Skin epidermis (tissue), 12 donors: ENCODE results near the gene ATF5.
"Not testable (repeated sequence)": the region's sequence is repeated elsewhere in the genome, so short reads cannot be mapped to it uniquely, and the experiment has no call there.

Experiments
- H3K27ac ChIP-seq, 21 experiments: fragments of 200-600 bp; sonication (generic) in 11 of 21; one replicate each; pipeline ENCODE4 v1.5.0; 2020; ENCODE audit warnings: mild to moderate bottlenecking in 3 of 21, inconsistent platforms in 2 of 21, moderate library complexity in 2 of 21
- H3K4me3 ChIP-seq, 7 experiments: fragments of 200-600 bp; sonication (generic) in 2 of 7; one replicate each; pipeline ENCODE4 v1.5.0; 2020; ENCODE audit warnings: inconsistent platforms in 2 of 7, mild to moderate bottlenecking in 2 of 7, moderate library complexity in 1 of 7

The ATF5 gene

DNA sequence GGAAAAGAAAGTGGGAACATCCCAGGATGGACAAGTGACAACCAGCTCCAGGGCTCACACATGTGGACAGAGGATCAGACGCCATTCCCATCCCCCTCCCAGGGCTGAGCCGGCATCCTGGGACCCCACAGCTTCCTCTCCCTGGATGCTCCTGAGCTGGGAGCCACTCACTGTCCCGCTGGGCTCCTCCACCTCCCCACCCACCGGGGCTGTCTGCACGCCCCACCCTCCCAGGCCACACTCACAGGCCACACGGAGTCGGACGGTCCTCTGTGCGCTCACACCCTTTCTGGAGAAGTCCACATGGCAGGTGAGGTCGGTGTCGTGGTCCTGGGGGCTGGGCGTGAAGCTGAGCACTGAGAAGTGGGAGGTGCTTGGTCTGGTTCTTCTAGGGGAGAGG lies 30.9 kb downstream of the ATF5 start:
- H3K27ac ChIP-seq, H3K4me3 ChIP-seq: not testable (repeated sequence)

DNA sequence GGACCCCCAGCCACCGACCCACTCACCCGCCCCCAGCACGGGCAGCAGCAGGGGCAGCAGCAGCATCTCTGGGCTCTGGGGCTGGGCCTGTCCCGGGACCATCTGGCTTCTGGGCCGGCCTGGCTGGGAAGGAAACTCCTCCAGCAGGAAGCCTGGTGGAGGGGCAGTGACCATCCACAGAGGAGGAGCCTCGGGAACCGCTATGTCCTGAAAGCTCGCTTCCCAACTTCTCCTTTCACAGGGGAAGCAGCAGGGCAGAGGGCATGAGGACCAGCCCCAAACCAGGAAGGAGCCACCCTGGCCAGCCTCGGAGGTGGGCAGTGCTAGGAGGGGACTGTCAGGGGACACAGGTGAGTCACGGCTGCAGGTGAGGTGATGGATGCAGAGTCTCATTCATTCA lies 32.0 kb downstream of the ATF5 start, which contains the start of gene SIGLEC11:
Gene SIGLEC11 (minus strand): TSS at position 193 of the 400 bp plus-strand sequence. CDS start 91 bp downstream, at position 102.
- not testable (repeated sequence) for H3K27ac ChIP-seq
- H3K4me3 ChIP-seq: peak within 1 kb of the TSS in 1 of 7 experiments; percentile 3

DNA sequence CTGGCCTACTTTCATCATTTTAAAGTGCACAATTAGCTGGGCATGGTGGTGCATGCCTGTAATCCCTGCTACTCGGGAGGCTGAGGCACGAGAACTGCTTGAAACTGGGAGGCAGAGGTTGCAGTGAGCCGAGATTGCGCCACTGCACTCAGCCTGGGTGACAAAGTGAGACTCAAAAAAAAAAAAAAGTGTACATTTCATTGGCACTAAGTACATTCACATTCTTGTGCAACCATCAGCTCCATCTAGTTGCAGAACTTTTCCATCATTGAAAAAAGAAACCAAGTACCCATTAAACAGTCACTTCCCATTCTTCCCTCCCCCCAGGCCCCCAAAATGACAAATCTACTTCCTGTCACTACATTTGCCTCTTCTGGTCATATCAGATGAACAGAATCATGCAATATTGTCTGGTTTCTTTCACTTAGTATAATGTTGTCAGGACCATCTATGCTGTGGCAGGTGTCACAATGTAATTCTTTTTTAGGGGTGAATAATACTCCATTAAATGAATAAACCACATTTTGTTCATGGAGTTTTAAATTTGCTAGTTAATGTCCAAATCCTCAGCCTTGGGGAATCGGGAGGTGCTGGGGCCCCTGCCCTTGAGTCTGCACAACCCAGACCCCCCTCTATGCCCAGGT lies 39.4 kb downstream of the ATF5 start:
- Histone ChIP-seq H3K27ac (peak overlapping the region in 1 of 21 experiments; percentile 2), H3K4me3 (no peak overlapping the region)

DNA sequence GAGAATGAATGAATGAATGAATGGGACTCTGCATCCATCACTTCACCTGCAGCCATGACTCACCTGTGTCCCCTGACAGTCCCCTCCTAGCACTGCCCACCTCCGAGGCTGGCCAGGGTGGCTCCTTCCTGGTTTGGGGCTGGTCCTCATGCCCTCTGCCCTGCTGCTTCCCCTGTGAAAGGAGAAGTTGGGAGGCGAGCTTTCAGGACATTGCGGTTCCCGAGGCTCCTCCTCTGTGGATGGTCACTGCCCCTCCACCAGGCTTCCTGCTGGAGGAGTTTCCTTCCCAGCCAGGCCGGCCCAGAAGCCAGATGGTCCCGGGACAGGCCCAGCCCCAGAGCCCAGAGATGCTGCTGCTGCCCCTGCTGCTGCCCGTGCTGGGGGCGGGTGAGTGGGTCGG lies 40.4 kb downstream of the ATF5 start:
- H3K27ac ChIP-seq, H3K4me3 ChIP-seq: not testable (repeated sequence)

DNA sequence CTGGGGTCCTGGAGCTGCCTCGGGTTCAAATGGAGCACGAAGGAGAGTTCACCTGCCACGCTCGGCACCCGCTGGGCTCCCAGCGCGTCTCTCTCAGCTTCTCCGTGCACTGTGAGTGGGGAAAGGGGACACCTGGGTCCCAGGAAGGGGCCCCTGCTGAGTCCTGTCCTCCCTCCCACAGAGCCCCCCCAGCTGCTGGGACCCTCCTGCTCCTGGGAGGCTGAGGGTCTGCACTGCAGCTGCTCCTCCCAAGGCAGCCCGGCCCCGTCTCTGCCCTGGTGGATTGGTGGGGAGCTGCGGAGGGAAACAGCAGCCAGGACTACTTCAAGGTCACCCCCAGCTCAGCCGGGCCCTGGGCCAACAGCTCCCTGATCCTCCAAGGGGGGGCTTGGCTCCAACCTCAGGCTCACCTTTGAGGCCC lies 43.0 kb downstream of the ATF5 start:
- no peak overlapping the region for H3K27ac ChIP-seq
- no peak overlapping the region for H3K4me3 ChIP-seq

DNA sequence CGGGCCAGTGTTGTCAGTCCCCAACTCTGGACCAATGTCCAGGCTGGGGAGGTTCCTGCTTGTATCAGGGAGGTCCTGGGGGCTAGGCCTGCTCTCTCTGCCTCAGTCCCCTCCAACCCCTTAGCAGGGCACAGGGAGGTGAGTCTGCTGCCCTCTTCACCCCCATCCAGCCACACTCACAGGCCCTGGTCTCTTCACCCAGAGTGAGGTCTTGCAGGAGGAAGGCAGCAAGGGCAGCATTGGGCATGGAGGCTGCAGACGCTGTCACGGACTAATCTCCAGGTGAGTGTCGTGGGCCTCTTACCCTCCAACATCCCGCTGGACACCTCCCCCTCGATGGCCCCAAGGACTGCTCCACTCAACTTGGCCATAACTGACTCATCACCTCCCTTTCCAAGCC lies 43.8 kb downstream of the ATF5 start:
- H3K27ac ChIP-seq: no peak overlapping the region
- H3K4me3 ChIP-seq: no peak overlapping the region

DNA sequence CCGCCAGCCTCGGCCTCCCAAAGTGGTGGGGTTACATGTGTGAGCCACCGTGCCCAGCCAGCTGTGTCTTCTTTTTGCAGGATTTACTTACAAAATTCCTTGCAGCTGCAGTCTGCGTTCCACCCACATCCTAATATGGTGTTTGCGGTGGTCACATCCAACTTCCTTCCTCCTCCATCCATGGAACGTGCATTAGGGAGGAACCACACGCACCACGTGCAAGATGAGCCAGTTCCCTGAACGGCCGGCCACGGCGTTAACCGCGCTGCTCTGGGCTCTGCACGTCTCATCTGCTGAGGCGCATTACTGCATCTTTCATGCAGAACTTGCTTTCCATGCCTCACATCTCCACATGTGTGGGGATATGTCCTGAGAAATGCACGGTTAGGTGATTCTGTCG lies 45.0 kb downstream of the ATF5 start:
- Histone ChIP-seq H3K4me3 (no peak overlapping the region), H3K27ac (no peak overlapping the region)

DNA sequence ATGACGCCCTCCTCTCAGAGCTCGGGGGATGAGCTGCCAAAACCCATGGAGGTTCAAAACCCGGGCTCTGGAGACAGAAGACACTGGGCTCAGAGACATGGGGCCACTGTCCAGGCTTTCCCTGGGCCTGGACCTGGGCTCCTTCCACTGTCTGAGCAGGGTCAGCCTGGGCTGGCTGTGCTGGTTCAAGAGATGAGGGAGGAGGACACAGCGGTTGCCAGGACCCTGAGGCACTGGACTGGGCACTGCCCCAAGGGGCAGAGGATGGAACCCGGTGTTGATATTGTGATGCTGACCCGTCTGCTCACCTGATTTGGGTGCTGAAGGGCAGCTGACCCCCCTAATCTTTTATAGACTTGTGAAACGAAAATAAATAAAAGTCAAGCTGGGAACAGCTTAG lies 46.0 kb downstream of the ATF5 start:
- Histone ChIP-seq H3K27ac (no peak overlapping the region), H3K4me3 (no peak overlapping the region)

DNA sequence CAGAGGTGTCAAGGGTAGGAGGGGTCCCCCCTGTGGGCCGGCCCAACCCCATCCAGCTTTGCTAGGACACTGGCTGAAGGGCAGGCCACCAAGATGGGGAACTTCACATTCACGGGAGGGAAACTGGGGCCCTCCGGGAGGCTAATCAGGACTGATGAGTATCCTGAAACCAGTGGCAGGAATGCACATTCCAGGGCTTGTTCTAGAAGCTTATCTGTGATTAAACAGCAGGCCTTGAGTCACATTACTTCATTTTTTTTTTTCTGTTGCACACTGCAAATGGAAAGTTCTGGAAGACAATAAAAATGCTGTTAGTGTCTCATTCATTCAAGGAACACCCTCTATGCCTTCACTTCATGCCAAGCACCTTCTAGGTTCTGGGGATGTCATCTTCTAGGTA lies 47.5 kb downstream of the ATF5 start:
- Histone ChIP-seq H3K27ac (no peak overlapping the region), H3K4me3 (no peak overlapping the region)

DNA sequence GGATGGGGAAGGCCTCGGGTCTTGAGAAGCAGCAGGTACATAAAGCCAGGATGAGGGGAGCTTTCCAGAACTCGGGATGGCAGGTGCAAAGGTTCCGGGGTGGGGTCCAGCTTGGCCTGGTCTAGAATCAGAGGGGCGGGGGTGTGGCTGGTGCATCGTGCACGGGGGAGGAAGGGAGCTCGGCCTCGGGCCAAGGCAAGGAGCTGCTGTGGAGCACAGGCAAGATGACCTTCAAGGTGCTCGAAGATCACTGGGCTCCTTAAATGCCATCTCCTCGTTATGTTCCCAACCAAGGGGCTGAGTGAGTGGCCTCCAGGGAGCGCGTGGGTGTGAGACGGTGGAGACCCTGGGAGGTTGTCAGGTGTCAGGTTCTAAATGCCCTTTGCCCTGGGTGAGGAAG lies 48.1 kb downstream of the ATF5 start:
- Histone ChIP-seq H3K27ac (no peak overlapping the region), H3K4me3 (no peak overlapping the region)

DNA sequence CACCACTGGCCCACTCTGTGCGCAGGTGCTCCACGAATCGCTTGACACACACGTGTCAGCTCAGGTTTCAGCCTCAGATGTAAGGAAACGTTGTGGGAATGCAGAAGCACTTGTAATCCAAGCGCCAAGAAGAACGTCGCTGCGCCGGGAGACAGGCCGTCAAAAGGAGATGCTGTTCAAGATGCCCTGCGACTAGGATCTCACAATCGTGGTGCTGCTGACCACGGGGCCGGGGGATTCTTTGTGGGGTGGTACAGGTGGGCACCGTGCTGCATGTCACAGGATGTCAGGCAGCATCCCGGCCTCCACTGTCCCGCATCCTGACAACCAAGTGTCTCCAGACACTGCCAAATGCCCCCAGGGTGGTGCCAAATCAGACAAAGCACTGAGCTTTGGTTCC lies 48.9 kb downstream of the ATF5 start:
- Histone ChIP-seq H3K4me3 (no peak overlapping the region), H3K27ac (no peak overlapping the region)

DNA sequence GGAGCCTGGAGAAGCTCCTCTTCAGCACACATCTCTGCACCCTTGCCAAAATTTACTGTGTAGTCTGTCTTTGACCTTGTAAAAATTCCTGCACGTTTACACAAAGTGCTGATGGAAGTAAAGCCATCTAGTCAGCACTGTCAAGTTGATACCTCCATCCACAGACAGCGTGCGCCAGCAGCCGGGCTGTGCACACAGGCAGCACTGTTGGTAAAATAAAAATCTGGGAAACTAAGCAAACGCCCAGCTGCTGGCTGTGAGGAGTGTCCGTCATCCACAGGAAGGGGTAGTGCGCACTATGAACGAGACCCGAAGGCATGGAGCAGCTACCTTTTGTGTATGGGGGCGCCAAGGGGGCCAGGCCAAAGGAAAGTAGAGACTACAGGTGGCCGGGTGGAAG lies 49.3 kb downstream of the ATF5 start:
- no peak overlapping the region for H3K4me3 ChIP-seq
- H3K27ac ChIP-seq: no peak overlapping the region

DNA sequence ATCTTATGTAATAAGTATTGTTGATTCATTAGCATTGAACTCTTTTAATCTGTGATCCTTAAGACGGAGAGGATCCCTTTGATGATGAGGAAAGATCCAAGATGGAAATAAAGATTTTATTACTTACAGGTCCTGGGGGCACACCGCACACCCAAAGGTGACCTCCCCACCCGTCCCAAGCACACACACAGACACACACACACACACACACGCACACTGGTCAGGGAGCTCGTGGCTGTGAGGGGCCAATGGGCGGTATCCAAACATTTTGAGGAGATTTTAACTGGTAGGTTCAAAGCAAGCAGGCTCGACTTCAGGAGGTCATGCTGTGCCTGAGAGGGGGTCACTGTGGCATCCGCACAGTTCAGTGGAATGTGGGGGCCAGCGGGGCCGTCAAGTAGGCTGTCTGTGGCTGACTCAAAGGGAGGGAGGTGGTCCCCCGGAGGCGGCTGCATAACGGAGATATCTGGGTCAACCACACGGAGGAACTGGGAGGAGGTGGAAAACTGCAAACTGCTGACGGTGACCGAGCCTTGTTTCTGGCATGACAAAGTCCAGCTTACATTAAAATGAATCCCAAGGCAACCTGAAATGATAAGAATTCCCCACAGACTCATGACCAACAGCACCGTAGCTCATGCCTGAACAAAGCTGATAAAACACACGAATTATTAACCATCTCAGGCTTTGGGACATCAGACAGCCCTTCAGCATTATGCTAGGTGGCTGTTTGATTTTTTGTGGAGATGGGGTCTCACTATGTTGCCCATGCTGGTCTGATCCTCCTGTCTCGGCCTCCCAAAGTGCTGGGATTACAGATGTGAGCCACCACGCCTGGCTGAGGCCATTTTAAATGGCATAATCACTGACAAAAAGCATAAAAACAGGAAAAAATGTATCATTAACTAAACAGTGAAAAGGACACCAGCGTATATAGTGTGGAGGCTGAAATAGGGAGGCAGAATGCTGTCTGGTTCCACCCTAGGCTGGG lies 52.9 kb downstream of the ATF5 start:
- Histone ChIP-seq H3K4me3 (no peak overlapping the region), H3K27ac (no peak overlapping the region)
